A549 treated with ZK216348 at 1 μM for 4 hours (cell line): ENCODE results near the gene PITPNB. TPM values are rescaled to one million over a fixed set of nuclear protein-coding genes. Genes with fewer than 3 reads are reported as not detected.

ENCODE experiments used
- total RNA-seq: library from RNA; stranded (reverse); fragments of 200-300 nt; extraction: Qiagen RNA extraction; gene quantifications from 5 replicates; pipeline ENCODE4 v1.2.3, GENCODE V29; 2022; ENCODE audit warnings: low read depth

The PITPNB gene
- 38.1 to 60.3 TPM (median 45.4 TPM) in 5 replicates for total RNA-seq

DNA sequence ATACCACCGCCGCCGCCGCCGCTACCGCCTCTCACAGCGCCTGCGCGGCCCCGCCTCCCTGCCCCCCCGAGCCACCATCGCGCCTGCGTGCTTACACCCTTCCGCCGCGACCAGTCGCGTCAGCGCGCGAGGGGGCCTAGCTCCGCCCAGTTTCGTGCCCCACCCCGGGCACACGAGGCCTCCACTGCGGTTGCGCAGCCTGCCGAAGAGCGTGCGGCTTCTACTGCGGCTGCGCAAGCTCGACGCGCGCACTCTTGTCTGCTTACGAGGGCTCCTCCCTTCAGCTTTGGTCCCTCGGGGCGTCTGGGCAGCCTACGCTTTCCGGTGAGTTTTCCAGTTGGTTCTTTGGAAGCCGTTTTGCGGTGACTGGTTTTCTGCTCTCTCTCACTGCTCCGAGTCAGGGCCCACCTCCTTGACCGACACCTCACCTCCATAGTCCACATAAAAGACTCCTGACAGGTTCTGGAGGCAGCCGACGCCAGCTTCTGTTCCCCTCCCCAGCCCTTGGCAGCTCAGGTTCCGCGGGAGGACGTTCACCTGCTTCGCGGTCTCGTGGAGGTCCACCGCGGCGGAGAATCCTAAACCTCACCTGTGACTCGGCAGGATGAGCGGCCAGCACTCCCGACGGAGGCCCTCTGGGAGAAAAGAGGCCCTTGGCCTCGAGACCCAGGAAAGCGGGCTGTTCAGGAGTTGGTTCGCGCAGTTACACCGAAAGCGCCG lies at the start of gene PITPNB:
Gene PITPNB, minus strand, starts transcription at position 35 of the 720 bp plus-strand sequence. CDS start 65 bp downstream, outside the sequence.

Other genes with a start within 250 kb of the PITPNB start
- 2.0 to 4.1 TPM (median 3.0 TPM) in 5 replicates for gene MN1, start 117.5 kb downstream of the PITPNB start, total RNA-seq